PC-3 (cell line): ENCODE results near the gene LYG1.

Experiments
- EZH2 ChIP-seq: fragments of 300-600 bp; sonication (generic); IDR thresholded peaks from one replicate; pipeline ENCODE4 v1.6.1; 2017; ENCODE audit warnings: antibody characterized with exemption, mild to moderate bottlenecking, low read length; ENCODE audit not compliant: unreplicated experiment
- TF ChIP-seq, protein P1 (sequence below): fragments of 300-600 bp; sonication (generic); conservative IDR thresholded peaks from 2 replicates; pipeline ENCODE4 v1.5.1; 2017; ENCODE audit warnings: antibody characterized with exemption, low read depth, mild to moderate bottlenecking, low read length

DNA sequence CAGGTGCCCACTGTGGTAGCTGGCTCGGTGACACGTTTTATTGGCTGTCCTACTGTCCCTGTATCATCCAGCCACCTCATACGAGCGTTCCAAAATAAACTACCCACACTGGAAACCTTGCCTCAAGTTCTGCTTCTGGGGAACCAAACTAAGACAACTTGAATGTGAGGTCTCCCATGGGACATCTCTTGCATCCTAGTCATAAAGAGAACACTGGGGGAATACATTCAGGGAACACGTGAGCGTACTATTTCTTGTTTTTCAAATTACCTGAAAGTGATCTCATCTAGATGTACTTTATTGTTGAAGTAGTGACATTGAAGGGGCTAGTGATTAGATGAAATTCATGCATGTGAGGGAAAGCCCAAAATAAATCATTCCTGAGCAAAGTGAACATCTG lies 60.6 kb downstream of the LYG1 start:
- TF ChIP-seq EZH2: no peak
- TF ChIP-seq, protein P1, sequence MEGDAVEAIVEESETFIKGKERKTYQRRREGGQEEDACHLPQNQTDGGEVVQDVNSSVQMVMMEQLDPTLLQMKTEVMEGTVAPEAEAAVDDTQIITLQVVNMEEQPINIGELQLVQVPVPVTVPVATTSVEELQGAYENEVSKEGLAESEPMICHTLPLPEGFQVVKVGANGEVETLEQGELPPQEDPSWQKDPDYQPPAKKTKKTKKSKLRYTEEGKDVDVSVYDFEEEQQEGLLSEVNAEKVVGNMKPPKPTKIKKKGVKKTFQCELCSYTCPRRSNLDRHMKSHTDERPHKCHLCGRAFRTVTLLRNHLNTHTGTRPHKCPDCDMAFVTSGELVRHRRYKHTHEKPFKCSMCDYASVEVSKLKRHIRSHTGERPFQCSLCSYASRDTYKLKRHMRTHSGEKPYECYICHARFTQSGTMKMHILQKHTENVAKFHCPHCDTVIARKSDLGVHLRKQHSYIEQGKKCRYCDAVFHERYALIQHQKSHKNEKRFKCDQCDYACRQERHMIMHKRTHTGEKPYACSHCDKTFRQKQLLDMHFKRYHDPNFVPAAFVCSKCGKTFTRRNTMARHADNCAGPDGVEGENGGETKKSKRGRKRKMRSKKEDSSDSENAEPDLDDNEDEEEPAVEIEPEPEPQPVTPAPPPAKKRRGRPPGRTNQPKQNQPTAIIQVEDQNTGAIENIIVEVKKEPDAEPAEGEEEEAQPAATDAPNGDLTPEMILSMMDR: no peak
